Measurements from ENCODE around the gene ZNF526. TPM values are rescaled to one million over a fixed set of nuclear protein-coding genes. Genes with fewer than 3 reads are reported as not detected.

ZNF526 gene
- total RNA-seq, 2 donors from 2014 or later = 15.7 to 16.0 TPM

DNA sequence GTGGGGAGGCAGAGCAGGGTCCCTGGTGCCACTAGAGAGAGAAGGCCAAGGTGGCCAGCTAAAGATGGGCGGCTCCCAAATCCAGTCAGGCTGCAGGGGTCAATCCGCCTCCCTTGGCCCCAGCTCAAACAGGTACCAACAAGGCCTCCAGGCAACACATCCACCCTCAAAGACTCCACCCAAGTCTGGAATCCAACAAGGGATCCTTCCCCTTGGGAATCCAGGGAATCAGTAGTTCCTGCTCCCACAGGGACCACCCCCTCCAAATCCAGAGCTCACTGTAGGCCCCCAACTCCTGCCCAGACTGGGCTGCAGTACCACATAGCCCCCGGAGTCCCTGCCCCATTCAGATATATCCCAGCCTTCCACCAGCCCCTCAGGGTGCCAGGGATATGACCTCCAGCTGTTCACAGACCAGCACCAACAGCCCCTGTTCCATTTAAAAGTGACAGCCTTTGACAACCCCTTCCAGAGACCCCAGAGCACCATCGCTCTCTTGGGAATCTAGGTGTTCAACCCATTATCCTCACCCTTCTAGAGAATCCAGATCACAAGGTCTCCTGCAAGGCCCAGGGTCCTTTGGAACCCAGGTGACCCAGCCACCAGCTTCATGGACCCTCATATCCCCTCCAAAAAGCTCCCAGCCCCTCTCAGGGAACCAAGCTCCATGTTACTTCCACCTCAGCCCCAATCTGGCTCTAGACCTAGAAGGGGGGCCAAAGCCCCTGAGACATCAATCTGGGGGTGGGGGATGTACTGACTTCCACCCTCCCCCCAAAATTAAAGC, 31.7 kb downstream of the ZNF526 start:
- Mint-ChIP-seq H3K36me3 (ENCODE audit: low read depth) (peaks cover 15% of the 10 kb centered on the region), H3K4me3 (peak overlapping the region; percentile 90), H3K9me3 (no peaks in the 10 kb centered on the region), H3K27me3 (ENCODE audit: insufficient read depth) (no peaks in the 10 kb centered on the region), H3K27ac (peak overlapping the region; percentile 88), H3K4me1 (peaks cover 21% of the 10 kb centered on the region)
- H3K9ac ChIP-seq (ENCODE audit: extremely low read depth, low read length, poor library complexity, severe bottlenecking) = no peak overlapping the region
- no peaks in the 10 kb centered on the region for H3K4me1 ChIP-seq (ENCODE audit: control insufficient read depth, insufficient read depth, low read length)
- no peaks in the 10 kb centered on the region for H3K27me3 ChIP-seq (ENCODE audit: control insufficient read depth, insufficient read depth, low read length, poor library complexity, severe bottlenecking)
- TF ChIP-seq, protein P1, sequence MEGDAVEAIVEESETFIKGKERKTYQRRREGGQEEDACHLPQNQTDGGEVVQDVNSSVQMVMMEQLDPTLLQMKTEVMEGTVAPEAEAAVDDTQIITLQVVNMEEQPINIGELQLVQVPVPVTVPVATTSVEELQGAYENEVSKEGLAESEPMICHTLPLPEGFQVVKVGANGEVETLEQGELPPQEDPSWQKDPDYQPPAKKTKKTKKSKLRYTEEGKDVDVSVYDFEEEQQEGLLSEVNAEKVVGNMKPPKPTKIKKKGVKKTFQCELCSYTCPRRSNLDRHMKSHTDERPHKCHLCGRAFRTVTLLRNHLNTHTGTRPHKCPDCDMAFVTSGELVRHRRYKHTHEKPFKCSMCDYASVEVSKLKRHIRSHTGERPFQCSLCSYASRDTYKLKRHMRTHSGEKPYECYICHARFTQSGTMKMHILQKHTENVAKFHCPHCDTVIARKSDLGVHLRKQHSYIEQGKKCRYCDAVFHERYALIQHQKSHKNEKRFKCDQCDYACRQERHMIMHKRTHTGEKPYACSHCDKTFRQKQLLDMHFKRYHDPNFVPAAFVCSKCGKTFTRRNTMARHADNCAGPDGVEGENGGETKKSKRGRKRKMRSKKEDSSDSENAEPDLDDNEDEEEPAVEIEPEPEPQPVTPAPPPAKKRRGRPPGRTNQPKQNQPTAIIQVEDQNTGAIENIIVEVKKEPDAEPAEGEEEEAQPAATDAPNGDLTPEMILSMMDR (conservative IDR thresholded peaks at IDR 0.05) = no peak
- H3K4me3 ChIP-seq (ENCODE audit: low read length) = peak overlapping the region; percentile 66
- DNase-seq = no peak
- peaks cover 15% of the 10 kb centered on the region for H3K36me3 ChIP-seq (ENCODE audit: control insufficient read depth, insufficient read depth, low read length)
- 98 to 100% methylated on average over 3 to 4 of the region's 4 CpGs for WGBS, 2 experiments (ENCODE audit: insufficient coverage in 1 of 2, insufficient read length in 1 of 2)
- no peaks in the 10 kb centered on the region for H3K9me3 ChIP-seq (ENCODE audit: control insufficient read depth, low read length)
- no peak overlapping the region for H3K27ac ChIP-seq (ENCODE audit: low read depth, low read length)

DNA sequence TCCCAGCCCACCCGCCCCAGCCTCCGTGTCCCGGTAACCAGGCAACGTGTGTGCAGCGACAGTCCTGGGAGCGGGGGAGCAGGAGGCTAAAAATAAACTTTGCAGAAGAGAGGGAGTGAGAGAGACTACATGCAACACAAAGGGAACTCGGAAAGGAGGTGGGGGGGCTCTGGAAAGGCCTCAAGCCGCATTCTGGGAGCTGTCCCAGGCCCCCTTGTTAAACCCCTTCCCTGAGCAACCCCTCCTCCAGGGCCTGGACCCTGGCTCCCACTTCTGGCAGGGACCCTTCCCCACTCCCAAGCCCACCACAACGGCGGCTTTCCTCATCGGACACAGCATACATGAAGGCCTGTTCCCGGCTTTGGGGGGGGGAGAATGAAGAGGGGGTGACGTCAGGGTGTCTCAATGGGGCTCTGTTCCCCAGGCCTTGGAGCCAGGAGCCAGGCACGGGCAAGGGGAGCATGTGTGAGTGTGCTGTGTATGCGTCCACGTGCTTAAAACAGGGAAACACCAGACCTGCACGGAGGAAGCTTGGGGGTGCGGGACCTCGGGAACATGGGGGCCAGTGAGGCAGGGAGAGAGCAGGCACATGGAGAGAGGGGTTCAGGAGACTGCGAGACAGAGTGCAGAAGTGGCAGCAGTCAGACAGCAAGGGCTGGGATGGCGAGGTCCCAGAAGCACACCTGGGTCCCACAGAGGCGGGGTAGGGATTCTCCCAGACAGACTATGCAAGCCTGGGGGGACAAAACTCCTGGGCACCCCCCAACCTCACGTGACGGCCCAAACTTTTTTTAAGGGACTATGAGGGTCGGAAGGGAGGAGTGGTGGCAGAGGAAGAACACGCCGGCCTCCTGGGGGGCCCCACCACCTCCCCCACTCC, 32.5 kb downstream of the ZNF526 start:
- Histone ChIP-seq H3K9me3 (ENCODE audit: control insufficient read depth, low read length) (no peaks in the 10 kb centered on the region), H3K4me1 (ENCODE audit: control insufficient read depth, insufficient read depth, low read length) (no peaks in the 10 kb centered on the region), H3K27ac (ENCODE audit: low read depth, low read length) (peak overlapping the region; percentile 78), H3K4me3 (ENCODE audit: low read length) (peak overlapping the region; percentile 90), H3K36me3 (ENCODE audit: control insufficient read depth, insufficient read depth, low read length) (peaks cover 15% of the 10 kb centered on the region), H3K27me3 (ENCODE audit: control insufficient read depth, insufficient read depth, low read length, poor library complexity, severe bottlenecking) (no peaks in the 10 kb centered on the region), H3K9ac (ENCODE audit: extremely low read depth, low read length, poor library complexity, severe bottlenecking) (peak overlapping the region; percentile 75)
- Mint-ChIP-seq H3K9me3 (no peaks in the 10 kb centered on the region), H3K27me3 (ENCODE audit: insufficient read depth) (no peaks in the 10 kb centered on the region), H3K4me1 (peaks cover 22% of the 10 kb centered on the region), H3K4me3 (peak overlapping the region; percentile 90), H3K36me3 (ENCODE audit: low read depth) (peaks cover 15% of the 10 kb centered on the region), H3K27ac (peak overlapping the region; percentile 94)
- 14 to 38% methylated on average over 7 to 27 of the region's 27 CpGs for WGBS, 2 experiments (ENCODE audit: insufficient coverage in 1 of 2, insufficient read length in 1 of 2)
- DNase-seq = no peak
- TF ChIP-seq, protein P1 (conservative IDR thresholded peaks at IDR 0.05) = no peak

DNA sequence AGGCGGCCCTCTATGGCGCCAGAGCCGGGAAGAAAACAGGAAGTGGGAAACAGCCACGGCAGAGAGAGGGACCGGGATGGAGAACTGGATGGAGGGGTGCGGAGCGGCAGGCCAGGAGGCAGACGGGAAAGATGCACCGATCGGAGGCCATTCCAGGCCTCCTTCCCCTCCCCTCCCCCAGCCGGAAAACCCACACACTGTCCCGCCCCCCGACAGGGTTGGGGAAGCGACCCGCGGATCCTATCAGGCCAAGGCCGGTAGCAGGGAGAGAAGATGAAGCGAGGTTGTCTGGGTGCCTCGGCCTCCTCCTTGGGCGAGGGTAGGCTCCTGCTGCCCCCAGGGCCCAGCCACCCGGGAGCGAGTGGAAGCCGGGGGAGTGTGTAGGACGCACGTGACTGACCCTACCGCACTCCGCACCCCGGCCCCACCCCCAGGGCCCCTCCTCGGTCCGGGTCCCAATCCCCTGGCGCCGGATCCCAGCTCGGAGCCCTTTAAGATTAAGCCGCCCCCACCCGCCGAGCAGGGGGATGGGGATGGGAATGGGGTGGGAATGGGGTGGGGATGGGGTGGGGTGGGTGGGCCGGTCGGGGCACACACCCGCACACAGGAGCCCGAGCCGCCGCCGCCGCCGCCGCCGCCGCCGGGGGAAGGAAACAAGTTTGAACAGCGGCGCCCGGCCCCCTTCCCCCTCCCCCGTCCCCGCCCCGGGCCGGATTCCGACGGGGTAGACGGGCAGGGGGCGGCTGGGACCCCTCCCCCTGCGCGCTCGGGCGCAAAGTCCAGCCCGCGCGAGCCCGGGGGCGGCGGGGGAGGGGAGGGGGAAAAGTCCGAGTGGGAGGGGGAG, 33.4 kb downstream of the ZNF526 start:
- Histone ChIP-seq H3K4me1 (ENCODE audit: control insufficient read depth, insufficient read depth, low read length) (no peaks in the 10 kb centered on the region), H3K4me3 (ENCODE audit: low read length) (peak overlapping the region; percentile 90), H3K27ac (ENCODE audit: low read depth, low read length) (peak overlapping the region; percentile 88), H3K36me3 (ENCODE audit: control insufficient read depth, insufficient read depth, low read length) (peaks cover 14% of the 10 kb centered on the region), H3K9ac (ENCODE audit: extremely low read depth, low read length, poor library complexity, severe bottlenecking) (peak overlapping the region; percentile 89), H3K27me3 (ENCODE audit: control insufficient read depth, insufficient read depth, low read length, poor library complexity, severe bottlenecking) (no peaks in the 10 kb centered on the region), H3K9me3 (ENCODE audit: control insufficient read depth, low read length) (no peaks in the 10 kb centered on the region)
- peaks cover 22% of the 10 kb centered on the region for H3K4me1 Mint-ChIP-seq
- WGBS, 2 experiments (ENCODE audit: insufficient coverage in 1 of 2, insufficient read length in 1 of 2) = 0 to 1% methylated on average over 6 to 35 of the region's 71 CpGs
- H3K27ac Mint-ChIP-seq = peak overlapping the region; percentile 94
- peaks cover 15% of the 10 kb centered on the region for H3K36me3 Mint-ChIP-seq (ENCODE audit: low read depth)
- peak; percentile 91 for DNase-seq
- no peaks in the 10 kb centered on the region for H3K9me3 Mint-ChIP-seq
- TF ChIP-seq, protein P1 (conservative IDR thresholded peaks at IDR 0.05) = no peak
- peak overlapping the region; percentile 90 for H3K4me3 Mint-ChIP-seq
- H3K27me3 Mint-ChIP-seq (ENCODE audit: insufficient read depth) = no peaks in the 10 kb centered on the region
